Measurements from ENCODE around the gene HTR2C.
"Not testable (repeated sequence)": the region's sequence is repeated elsewhere in the genome, so short reads cannot be mapped to it uniquely, and the experiment has no call there.

HTR2C gene

DNA sequence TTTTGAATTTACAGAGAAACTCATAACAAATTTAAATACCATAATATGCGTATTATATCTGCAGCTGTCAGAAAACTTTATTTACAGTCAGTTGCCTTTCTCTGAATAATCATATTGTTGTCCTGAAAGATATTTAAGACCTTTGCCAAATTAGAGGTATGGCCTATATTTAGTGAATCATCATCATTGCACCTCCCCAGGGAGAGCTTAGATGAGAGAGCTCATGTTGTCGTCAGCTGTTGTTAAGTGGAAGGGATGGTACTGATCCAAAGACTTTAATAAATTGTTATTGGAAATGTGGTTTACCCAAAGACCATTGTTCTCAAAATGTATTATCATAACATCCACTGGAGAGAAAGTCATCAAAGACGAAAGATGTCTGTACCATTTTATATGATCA is 128.6 kb downstream of the HTR2C start:
- DNase-seq (ENCODE audit: low read depth in 2 of 2) = no peak

DNA sequence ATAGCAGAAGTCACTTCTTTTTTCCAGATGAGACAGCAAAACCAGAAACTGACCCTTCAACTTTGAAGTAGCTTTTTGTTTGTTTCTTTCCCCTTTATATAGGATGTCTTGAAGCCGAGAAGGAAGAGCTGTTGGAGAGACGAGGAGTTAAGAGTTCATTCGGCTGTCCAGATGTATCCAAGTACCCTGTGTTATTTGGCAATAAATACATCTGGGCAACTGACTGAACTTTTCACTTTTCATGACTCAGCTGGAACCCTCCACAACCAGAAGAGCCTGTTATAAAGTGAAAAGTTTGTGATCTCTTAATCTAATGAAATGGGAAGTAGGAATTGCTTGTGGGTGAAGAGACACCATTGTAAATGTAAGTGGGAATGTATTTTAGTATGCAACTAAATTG is 131.2 kb downstream of the HTR2C start:
- DNase-seq (ENCODE audit: low read depth in 2 of 2) = no peak

DNA sequence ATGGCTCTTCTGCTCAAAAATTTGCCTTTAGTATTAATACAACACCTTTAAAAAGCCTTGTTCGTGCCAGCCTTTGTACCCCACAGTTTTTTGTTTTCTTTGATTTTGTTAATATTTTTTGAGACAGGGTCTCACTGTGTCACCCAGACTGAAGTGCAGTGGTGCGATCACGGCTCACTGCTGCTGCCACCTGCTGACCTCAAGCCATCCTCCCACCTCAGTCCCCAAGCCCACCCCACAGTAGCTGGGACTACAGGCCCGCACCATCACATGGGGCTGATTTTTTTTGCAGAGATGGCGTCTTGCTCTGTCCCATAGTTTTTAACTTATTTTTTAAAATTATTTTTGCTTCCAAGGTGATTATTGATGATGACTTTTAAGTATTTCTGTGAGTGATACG is 134.0 kb downstream of the HTR2C start:
- DNase-seq (ENCODE audit: low read depth in 2 of 2) = no peak

DNA sequence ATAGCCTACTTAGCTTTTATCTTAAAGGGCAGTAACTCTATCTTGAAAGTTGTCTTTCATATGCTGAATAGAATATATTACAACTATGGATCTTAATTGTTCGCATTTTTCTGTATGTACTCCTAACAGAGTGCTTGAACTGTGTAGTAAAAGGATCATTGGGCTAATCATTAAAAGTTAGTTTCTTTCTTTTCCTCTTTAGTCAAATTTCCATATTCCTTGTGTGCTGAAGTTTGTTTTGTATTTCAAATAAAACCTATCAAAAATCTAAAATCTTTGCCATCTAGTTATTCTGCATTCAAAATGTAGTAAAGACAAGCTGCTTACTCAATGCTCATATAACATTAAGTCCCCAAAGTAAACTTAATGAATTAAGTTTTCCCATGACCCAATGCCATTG is 182.7 kb downstream of the HTR2C start:
- no peak for DNase-seq (ENCODE audit: low read depth in 2 of 2)

- DNase-seq (ENCODE audit: low read depth in 2 of 2) = no peak
These were observed 190.8 kb downstream of the HTR2C start for GRCh38 chrX:114774691-114775090.

GRCh38 chrX:114782925-114783324 is 199.0 kb downstream of the HTR2C start:
- no peak for DNase-seq (ENCODE audit: low read depth in 2 of 2)

GRCh38 chrX:114787061-114787460 is 203.2 kb downstream of the HTR2C start:
- no peak for DNase-seq (ENCODE audit: low read depth in 2 of 2)

- DNase-seq (ENCODE audit: low read depth in 2 of 2) = no peak
These were observed 213.6 kb downstream of the HTR2C start for GRCh38 chrX:114797494-114797893.

GRCh38 chrX:114798907-114799306 is 215.0 kb downstream of the HTR2C start:
- DNase-seq (ENCODE audit: low read depth in 2 of 2) = no peak

- no peak for DNase-seq (ENCODE audit: low read depth in 2 of 2)
These were observed 216.8 kb downstream of the HTR2C start for GRCh38 chrX:114800719-114801118.

DNA sequence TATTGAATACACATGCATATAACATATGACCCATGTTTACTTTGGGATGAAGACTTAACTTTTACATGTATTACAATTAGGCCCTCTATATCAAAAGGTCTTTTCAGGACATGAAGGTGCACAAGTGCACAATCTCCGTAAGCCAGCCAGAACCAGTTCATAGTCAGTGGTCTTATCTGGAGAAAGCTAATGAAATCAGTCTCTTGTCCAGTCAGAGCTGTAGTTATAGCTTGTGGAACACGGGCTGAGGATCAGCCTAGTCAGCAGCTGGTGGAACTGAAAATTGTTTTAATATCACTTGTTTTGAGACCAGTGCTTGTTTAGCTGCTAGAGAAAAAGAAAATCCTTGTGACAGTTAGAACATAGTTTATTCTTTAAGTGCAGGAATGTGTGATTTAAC is 235.6 kb downstream of the HTR2C start:
- no peak for DNase-seq (ENCODE audit: low read depth in 2 of 2)

GRCh38 chrX:114841051-114841450 is 257.2 kb downstream of the HTR2C start:
- no peak for DNase-seq (ENCODE audit: low read depth in 2 of 2)

- no peak for DNase-seq (ENCODE audit: low read depth in 2 of 2)
These were observed 258.3 kb downstream of the HTR2C start for GRCh38 chrX:114842181-114842580.

DNA sequence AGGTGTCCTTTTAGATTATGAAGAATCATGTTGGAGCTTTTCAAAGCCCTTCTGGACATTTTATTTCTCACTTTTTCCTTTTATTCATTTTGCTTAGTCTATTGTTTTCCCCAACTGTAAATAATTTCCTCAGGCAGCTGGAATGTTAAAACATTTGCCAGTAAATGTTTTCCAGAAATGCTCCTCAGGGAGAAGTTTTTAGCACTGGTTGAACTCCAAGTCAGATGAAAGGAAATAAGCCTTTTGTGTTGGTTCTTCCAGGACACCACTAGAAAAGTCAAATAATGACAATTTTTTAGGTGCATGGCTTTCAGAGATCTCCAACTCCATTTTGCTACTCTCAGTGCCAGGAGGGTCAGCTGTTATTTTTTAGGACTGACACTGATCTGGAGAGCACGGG is 305.6 kb downstream of the HTR2C start:
- DNase-seq (ENCODE audit: low read depth in 2 of 2) = no peak

GRCh38 chrX:114903618-114904017 is 319.7 kb downstream of the HTR2C start:
- no peak for DNase-seq (ENCODE audit: low read depth in 2 of 2)

DNA sequence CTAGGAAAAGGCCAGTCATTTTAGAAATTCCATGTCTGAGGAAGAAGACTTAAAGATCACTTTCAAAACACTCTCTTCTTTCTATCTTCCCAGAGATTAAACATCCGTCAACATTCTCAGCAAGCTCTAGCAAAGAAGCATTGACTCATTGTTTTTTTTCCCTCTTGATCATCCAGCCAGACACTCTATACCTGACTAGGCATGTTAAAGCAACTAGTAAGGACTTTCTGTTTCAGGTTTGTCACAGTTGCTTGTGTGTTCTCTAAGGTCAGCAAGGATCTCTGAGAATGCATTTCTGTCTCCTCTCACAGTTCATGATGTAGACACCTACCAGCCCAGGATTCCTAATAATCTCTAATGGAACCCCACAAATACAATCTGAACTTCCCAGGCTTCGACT is 321.4 kb downstream of the HTR2C start:
- no peak for DNase-seq (ENCODE audit: low read depth in 2 of 2)

DNA sequence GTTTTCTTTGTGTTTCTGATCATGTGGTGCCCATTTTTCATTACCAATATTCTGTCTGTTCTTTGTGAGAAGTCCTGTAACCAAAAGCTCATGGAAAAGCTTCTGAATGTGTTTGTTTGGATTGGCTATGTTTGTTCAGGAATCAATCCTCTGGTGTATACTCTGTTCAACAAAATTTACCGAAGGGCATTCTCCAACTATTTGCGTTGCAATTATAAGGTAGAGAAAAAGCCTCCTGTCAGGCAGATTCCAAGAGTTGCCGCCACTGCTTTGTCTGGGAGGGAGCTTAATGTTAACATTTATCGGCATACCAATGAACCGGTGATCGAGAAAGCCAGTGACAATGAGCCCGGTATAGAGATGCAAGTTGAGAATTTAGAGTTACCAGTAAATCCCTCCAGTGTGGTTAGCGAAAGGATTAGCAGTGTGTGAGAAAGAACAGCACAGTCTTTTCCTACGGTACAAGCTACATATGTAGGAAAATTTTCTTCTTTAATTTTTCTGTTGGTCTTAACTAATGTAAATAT is 323.2 kb downstream of the HTR2C start:
- no peak for DNase-seq (ENCODE audit: low read depth in 2 of 2)

- DNase-seq (ENCODE audit: low read depth in 2 of 2) = no peak
These were observed 340.5 kb downstream of the HTR2C start for GRCh38 chrX:114924423-114924822.

DNA sequence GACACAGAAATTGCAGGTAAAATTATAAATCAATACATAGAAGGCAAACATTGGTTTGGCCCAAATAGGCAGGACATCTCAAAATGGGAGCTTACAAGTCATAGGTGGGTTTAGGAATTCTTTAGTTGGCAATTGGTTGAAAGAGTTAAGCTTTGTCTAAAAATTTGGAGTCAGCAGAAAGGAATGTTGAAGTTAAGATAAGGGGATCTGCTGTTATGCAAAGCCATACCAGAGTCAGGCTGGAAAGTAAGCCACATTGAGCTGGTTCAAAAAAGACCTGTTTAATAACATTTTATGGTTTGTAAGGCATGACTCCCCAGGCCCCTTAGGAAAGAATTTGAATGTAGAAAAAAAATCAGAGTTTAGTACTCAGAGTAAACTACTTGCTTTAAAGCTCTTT is 341.0 kb downstream of the HTR2C start:
- DNase-seq (ENCODE audit: low read depth in 2 of 2) = no peak

DNA sequence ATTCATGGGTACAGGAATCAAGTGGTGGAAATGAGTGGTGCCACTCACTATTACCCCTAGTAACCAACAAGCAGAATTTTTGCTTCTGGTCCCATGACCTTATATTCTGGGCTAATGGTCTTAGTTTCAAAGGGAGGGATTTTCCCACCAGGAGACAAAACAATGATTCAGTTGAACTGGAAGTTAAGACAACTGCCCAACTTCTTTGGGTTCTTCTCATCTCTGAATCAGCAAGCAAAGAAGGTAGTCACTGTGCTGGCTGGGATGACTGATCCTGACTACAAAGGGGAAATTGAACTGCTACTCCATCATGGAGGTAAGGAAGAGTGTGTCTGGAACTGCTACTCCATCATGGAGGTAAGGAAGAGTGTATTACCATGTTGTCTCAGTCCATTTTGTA is 346.3 kb downstream of the HTR2C start:
- DNase-seq (ENCODE audit: low read depth in 2 of 2) = no peak

- DNase-seq (ENCODE audit: low read depth in 2 of 2) = no peak
These were observed 348.7 kb downstream of the HTR2C start for GRCh38 chrX:114932550-114932949.

DNA sequence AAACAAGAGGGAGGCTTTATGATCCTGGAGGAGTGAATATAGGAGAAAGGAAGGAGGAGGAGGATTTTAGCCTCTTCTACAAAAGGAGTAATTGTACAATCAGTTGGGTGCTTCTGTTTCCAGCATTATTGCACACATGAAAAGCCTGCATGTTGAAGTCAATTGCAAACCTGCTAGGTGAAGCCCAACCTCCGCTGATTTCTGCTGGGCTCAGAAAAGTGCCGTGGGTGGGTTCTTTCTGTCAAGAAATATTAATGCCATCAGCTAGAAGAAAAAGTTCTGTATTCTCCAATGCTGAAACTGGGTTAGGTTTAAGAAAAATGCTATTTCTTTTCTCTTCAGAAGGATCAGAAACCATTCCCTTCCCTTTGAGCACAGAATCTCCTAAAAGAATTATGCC is 349.4 kb downstream of the HTR2C start:
- DNase-seq (ENCODE audit: low read depth in 2 of 2) = not testable (repeated sequence)

- DNase-seq (ENCODE audit: low read depth in 2 of 2) = not testable (repeated sequence)
These were observed 353.2 kb downstream of the HTR2C start for GRCh38 chrX:114937090-114937489.

GRCh38 chrX:114952696-114953095 is 368.8 kb downstream of the HTR2C start:
- no peak for DNase-seq (ENCODE audit: low read depth in 2 of 2)
